Hippocampal formation (tissue), 2 donors: ENCODE data around the gene SLC13A1.
"Not testable (repeated sequence)": the region's sequence is repeated elsewhere in the genome, so short reads cannot be mapped to it uniquely, and the experiment has no call there.

Experiments
- DNase-seq, 2 donors: peaks; one replicate each; lab custom pipeline; 2025; lab: John Stamatoyannopoulos, UW

Gene SLC13A1

GRCh38 chr7:123126691-123127090, 73.1 kb downstream of the SLC13A1 start:
- no peak for DNase-seq

DNA sequence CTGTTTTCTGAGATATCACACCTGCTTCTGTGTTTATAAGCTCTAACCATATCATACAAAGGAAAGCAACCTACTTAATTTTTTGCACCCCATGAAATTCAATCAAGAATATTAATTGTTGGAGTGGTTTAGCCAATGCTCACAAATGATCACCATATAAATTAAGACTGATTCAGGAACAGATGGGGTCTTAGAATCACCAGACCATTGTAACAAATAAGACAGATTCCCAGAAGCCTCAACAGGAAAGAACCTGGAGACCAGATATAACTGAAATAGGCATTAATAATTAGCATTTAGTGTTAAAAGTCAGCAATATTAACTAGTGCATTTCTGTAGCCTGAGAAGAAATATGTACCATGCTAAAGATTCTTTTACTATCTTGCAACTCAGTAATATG, 73.6 kb downstream of the SLC13A1 start:
- DNase-seq = no peak

DNA sequence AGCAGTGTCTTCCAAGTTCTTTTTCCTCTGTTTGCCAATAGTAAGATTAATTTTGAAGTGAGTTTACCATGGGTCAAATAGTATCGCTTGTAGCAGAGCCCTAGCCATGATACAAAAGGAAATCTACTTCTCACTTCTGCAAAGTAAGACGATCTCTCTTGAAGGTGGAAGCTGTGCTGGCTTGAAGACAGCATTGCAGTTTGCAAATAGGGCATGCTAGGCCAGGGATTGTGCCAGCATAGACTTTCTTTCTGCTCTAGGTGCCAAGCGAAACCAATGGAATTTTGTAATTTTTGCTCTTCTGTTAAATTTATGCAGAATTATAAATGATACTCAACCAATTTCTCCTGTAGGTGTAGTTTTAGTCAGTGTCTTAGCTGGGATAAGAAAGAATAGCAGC, 74.5 kb downstream of the SLC13A1 start:
- DNase-seq = no peak

GRCh38 chr7:123122916-123123315, 76.9 kb downstream of the SLC13A1 start:
- DNase-seq = no peak

GRCh38 chr7:123120286-123120685, 79.5 kb downstream of the SLC13A1 start:
- no peak for DNase-seq

- DNase-seq = no peak
Measured at GRCh38 chr7:123115331-123115730, 84.4 kb downstream of the SLC13A1 start.

- no peak for DNase-seq
Measured at GRCh38 chr7:123114288-123114687, 85.5 kb downstream of the SLC13A1 start.

DNA sequence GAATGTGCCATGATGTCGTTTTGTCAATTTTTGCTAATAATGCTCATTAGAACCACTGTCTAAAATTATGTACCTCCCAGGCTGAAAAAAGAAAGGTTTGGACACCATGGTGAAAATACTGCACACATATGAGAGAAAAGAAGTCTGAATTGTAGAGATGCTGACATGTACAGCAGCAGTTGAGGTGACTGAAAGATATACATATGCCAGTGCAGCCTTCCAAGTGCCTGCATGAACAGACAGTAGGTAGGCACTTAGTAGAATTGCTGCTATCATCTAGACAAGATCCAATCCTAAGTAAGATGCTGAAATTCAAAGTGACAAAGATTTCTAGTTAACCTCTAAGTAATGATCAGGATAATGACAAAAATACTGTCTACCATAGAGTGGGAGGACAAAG, 86.9 kb downstream of the SLC13A1 start:
- no peak for DNase-seq

DNA sequence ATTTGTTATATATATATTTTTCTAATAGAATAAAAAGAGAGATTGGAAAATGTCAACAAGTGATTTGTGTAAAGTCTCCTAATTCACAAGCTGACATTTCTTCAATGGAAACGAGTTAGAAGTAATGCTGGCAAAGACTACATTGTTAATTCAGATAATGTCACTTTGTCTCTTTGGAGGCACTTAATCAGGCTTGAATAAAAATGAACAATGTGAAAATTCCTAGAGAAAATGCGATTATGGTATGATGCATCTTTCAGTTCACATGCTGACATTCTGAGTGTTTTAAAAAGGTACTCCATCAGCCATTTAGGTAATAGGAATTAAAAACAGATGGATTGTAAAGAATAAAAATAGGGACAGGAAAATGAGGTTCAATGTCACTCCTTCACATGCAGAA, 100.1 kb downstream of the SLC13A1 start:
- no peak for DNase-seq

GRCh38 chr7:123096976-123097375, 102.8 kb downstream of the SLC13A1 start:
- DNase-seq = no peak

DNA sequence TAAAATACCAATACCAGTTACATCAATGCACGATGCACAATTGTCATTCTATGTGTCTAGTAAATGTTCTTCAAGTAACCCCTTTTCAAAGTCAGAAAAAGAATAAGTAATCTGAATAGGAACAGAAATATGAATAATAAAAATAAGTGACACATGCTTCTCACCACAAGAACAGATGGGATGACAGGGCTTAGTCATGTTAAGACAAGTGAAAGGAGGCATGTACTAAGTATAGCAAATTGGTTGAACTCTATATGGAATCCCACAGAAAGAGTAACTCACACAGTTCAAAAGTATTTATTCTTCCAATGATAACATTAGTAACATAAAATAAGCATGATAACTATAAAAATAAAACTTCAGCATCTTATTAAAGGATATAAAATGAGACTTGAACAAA, 103.3 kb downstream of the SLC13A1 start:
- no peak for DNase-seq

- DNase-seq = no peak
Measured at GRCh38 chr7:123090456-123090855, 109.3 kb downstream of the SLC13A1 start.

DNA sequence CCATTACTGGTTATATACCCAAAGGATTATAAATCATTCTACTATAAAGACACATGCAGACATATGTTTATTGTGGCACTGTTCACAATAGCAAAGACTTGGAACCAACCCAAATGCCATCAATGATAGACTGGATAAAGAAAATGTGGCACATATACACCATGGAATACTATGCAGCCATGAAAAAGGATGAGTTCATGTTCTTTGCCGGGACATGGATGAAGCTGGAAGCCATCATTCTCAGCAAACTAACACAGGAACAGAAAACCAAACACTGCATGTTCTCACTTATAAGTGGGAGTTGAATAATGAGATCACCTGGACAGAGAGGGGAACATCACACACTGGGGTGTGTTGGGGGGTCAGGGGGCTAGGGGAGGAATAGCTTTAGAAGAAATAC, 112.9 kb downstream of the SLC13A1 start:
- DNase-seq = not testable (repeated sequence)

DNA sequence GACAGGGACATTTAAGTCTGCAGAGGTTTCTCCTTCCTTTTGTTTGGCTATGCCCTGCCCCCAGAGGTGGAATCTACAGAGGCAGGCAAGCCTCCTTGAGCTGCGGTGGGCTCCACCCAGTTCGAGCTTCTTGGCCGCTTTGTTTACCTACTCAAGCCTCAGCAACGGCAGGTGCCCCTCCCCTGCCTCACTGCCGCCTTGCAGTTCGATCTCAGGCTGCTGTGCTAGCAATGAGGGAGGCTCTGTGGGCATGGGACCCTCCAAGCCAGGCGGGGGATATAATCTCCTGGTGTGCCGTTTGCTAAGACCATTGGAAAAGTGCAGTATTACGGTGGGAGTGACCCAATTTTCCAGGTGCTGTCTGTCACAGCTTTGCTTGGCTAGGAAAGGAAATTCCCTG, 114.9 kb downstream of the SLC13A1 start:
- not testable (repeated sequence) for DNase-seq

DNA sequence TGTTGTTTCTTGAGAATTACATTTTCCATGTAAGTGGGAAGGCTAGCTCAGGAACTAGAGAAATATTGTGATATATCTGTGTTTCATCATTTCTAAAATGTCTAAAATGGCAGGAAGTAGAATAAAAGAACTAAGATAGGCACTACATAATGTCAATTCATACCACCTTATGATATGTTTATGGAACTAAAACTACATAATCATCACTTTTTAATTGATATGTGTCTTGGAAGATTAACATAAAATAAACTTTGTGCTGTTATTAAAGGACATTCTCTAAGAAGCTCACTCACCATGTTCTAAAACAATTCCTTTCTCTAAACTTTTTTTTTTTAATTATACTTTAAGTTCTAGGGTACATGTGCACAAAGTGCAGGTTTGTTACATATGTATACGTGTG, 120.7 kb downstream of the SLC13A1 start:
- no peak for DNase-seq

- DNase-seq = no peak
Measured at GRCh38 chr7:123075838-123076467, 123.8 kb downstream of the SLC13A1 start.

- no peak for DNase-seq
Measured at GRCh38 chr7:123070702-123071286, 129.0 kb downstream of the SLC13A1 start.

DNA sequence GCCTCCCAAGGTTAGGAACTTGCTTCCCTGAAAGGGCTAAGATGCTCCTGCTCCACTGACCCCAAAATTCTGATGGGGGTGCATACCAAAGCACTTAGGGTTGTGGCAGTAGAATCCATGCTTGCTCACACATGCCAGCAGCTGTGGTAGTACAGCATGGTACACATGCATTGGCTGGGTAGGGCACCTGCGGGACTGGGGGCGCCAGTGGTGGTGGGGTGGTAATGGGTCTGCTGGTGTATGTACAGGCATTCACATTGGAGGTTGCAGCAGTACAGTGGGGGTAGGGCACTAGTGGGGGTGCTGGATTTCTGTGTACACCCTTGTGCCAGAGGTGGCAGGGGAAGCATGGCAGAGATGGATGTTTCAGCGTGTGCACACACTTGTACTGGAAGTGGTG, 132.0 kb downstream of the SLC13A1 start:
- DNase-seq = no peak
